Cerebellar cortex (tissue), 1 donor: ENCODE measurements around the gene RGR.
A peak's percentile ranks its signal among the peaks of the same experiment; 100 is the strongest.

Experiments used
- DNase-seq: peaks from one replicate; pipeline ENCODE4 v3.0.0-alpha.2; 2015; ENCODE audit warnings: low spot score

RGR gene

DNA sequence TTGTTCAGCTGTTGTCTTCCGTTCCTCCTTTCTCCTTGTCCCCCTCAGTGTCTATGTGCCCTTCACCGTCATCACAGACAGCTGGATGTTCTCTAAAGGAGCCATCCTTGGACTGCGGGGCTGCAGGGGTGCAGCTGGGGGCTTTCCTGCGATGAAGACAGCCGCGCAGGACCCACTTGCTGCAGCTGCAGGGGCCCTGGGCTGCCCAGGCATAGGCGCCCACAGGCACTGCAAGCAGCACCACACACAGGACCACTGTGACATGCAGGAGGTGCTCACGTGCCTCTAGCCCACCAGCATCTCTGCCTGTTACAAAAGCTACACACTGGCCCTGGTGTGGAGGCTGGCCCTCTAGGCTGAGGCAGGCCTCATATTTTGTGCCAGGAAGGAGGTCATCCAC lies 22.9 kb upstream of the RGR start:
- no peak for DNase-seq

DNA sequence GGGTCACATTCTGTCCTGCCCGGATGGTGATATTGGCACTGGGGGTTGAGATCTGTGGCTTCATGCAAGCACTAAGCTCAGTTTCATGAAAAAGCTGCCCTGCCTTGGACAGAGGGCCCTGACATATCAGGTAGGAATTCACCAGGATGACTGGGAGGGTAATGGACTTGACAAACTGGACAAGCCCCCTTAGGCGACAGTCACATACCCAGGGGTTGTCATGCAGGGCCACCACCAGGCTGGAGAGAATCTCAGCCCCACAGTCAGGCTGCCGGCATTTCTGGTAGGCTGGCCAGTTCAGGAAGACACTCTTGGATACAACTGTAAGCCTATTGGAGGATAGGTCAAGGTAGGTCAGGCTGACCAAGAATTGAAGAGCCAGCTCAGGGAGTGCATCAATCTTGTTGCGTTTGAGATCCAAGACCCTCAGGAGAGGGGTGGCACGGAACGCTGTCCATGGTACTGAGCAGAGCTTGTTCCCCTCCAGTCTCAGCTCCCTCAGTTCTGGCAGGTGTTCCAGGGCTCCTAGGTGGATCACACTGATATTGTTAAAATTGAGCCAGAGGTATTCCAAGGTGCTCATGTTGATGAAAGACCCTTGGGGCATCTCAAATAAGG lies 20.3 kb upstream of the RGR start:
- no peak for DNase-seq

DNA sequence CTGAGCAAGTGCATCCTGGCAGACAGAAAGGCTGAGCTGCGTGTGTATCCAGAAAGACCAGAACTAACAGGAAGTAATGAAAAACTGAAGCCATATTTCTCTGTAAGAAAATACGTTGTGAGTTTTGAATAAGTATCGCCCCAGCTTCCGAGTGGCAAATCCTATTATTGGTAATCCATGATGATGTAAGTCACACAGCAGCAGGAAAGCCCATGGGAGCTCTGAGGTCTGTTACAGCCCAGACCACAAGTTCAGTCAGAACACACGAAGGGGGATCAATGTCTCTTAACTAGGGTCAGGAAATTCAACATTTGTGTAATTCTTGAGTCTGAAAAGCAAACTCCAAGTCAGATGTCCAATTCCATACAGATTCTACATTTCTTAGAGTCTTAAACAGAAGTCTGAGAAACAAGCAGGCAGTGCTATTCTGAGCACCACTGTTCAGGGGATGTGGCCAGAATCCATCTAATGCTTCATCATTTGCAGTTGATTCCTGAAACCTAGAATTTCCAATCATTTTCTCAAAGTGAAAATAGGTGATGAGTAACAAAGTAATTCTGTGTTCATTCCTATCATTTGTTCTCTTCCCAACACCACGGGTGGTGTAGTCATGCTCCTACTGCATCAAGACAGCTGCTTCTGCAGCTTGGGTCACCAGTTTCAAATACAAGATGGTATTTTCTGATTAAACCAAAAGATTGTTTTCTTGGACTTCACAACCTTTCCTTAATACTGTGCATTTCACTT lies 19.3 kb upstream of the RGR start, which contains the start of gene LRIT2:
TSS of gene LRIT2 (minus strand) at position 118 of the 747 bp plus-strand sequence. CDS start at position 94, 24 bp downstream.
- no peak for DNase-seq

DNA sequence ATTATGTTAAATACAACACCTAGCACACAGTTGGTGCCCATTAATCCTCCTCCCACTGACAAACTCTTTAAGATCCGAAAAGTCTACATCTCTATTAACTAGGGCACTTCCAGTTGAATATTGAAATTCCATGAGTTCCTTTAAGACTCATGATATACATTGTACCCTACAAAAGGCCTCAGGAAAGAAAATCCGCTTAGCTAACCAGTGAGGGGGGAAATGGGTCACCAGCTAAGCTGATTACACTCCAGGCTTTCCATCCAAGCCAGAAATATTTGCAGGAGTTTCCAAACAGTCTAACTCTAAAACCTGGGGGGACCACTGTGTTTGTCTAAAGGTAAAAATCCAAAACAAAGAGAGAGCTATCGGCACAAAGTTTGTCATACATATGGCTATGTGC lies 18.2 kb upstream of the RGR start:
- DNase-seq = no peak

DNA sequence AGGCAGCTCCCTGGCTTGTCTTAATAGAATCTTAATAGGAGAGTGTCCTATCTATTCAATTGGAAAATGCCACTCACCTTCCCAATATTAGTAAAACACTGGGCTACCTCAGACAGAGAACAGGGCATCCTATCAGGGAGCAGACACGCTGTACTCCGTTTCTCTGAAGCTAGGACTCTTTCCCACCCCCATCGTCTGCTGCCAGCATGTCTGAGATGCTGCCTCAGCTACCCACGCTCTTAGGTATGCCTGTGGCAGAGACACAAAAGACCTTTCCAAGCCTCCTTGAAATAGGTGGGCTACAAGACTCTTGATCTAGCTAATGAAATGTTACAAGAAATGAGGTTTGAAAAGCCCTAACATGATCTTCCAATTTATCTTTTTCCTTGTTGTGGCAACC lies 17.0 kb upstream of the RGR start:
- no peak for DNase-seq

DNA sequence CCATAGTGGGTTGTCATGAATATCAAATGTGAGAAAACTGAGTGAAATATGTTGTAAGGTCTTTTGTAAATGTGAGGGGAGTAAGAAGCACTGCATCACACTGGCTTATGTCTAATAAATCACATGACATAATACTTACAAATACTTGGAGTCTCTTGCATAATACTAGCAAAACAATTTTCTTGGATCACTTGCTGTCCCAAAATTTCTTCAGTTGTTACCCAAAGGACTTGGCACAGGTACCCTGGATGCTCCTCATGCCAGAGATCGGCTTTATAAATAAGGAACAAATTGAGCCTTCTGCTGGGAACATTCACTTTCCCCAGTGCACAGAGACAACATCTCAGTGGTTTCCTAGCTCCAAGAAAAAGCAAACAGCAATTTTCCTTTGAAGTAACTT lies 14.5 kb upstream of the RGR start:
- no peak for DNase-seq

DNA sequence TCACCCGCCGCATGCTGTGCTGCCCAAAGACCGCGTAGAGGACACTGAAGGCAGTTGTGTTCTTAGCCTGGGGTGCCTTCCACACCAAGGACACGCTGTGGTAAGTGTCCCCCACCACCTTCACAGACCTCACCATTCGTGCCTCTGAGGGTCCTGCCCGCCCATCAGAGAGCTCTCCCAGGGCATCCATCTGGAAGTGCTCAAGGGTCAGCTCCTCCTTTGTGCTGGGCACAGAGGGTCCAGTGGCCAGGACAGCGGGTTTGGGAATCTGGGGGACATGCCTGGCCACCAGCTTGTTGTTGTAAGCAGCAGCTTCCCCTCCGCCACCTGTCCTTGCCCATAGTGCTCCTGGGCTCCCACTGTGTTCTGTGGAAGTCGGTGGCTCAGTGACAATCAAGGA lies 12.5 kb upstream of the RGR start:
- DNase-seq = no peak

DNA sequence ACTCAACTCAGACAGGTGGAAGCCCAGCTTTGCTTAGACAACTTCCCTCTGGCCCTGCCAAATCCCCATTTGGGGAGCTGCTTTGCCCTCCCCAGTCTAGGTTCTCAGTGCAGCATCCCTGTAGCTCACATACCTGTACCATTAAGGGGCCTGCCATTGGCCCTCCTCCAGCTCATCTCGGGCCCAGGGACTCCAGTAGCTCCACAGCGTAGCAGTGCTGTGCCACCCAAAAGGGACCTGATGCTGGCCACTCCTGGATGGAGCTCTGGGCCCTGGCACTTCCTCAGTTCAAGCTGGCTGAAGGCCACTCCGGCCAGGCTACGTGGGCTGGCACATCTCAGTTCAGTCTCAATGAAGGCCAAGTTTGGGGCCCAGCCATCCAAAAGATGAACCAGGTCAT lies 10.9 kb upstream of the RGR start:
- DNase-seq = no peak

DNA sequence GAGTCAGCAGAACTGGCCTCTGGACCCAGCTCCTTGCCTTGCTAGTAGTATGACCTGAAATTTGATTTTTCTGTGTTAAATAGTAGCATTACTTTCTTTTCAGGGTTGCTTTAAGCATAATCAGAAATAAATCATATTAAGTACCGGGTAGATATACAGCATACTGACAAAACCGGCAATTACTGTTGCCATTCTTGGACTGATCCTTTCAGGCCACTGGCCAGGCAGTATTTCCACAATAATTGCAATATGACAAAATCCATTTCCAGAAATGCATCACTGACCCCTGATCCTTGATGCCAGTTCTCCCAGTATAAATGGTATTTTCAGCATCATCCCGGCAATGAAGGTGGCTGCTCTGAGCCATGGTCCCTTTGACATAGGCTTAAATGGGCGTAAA lies 10.4 kb upstream of the RGR start:
- no peak for DNase-seq

DNA sequence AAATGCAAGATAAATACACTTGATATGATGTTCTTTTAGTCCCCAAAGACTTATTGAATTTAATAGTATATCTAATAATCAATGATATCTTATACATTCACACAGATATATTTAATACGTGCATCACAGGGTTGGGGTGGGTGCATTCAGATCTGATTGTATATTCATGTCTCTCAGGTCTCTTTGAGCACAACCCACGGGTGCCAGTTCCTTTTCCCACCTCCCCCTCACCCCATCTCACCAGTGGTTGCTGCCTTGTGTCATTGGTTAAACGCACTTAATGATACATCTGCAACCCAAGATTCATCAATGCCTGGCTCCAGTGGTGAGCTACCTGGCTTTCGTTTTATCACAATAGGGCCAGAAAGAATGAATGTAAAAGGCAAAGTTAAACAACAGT lies 9.8 kb upstream of the RGR start:
- no peak for DNase-seq

DNA sequence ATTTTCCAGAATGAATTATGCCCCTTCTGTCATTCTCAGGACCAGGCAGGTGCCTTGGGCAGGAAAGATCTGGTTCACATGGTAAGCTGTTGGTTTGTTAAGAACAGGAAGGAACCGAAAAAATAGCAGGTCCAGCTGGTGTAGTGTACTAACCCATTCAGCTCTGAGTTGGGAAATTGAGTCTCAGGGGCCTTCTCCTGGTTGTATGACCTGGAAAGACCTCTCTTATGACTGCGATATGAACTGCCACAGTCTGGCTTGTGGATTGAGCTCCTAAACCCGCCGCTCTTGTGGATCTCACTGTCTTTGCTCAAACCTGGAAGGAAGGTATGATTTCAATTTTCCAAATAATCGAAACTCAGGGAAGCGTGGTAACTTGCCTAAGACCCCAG lies 8.1 kb upstream of the RGR start:
- DNase-seq = no peak

DNA sequence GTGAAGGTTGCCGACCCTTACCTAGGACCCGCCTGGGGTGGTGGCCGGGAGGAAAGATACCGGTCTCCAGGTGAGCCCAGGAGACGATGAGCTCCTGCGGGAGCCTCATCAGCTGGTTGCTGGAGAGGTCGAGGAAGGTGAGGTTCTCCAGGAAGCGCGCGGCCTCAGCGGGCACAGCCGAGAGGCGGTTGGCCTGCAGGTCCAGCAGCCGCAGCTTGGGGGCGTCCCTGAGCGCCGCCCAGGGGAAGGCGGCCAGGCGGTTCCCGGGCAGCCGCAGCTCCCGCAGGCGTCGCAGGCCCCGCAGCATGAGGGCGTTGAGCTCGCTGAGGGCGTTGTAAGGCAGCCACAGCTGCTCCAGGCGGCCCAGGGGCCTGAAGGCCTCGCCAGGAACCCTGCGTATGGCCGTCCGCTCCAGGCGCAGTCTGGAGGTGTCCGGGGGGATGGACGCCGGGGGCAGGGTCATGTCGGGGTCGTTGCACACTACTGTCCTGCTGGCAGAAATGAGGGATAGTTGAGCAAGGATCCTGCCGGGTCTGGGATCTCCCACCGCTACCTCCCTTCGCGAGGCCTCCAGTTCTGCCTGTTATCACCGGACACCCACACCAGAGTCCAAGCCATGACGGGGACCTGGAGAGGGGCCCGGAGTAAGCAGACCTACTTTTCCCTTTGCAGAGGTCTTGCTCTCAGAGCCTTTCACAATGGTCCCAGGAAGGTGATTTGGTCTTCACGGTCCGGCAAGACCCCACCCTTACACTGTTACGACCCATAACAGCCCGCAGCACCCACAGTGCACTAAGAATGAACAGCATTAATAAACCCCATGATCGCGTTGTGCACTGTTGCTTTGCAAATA lies 7.4 kb upstream of the RGR start:
- DNase-seq = no peak

DNA sequence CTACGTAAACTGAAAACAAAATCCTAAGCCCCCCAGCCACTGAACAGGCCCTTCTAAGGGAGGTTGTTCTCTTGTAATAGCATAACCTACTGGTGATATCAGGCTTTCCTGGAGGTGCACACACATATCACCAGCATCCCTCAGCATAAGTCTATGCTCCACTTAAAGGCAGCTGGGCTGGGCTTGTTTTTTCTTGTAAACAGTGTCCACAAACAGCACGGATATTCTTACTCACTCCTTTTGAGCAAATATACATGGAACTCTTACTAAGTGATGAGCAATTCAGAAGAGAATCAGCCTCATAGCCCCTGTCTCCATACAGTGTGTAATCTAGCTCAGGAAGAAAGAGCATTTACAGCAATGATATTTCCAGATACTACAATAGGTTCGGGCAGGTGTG lies 5.9 kb upstream of the RGR start:
- no peak for DNase-seq

DNA sequence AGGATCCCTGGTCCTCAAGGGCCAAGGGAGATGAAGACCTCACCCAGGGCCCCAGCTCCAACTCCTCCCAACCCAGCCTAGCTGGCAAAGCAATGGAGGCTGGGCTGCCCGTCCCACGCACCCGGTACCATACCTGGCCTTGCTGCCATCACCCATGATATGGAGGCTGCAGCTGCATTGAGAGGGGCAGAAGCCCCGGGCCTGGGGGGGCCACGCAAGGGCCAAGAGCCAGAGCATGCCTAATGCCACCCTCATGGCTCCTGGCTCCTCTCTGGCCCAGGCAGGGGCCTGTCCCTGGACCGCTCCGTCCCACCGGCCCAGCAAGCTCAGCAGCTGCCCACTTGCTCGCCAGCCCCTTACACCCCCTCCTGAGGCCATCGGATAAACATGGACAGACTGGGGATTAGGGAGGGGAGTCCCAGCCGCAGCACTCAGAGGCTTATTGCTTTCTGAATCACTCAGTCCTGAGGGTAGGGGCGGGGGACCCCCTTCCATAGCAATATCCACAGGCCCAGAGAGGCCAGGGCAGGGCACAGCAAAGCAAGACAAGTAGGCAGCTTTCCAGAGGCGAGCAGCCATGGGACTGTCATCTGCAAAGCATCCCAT lies 3.6 kb upstream of the RGR start, which contains the start of gene LRIT1:
TSS of gene LRIT1 (minus strand) at position 362 of the 606 bp plus-strand sequence. CDS start at position 255, 107 bp downstream.
- DNase-seq = no peak

DNA sequence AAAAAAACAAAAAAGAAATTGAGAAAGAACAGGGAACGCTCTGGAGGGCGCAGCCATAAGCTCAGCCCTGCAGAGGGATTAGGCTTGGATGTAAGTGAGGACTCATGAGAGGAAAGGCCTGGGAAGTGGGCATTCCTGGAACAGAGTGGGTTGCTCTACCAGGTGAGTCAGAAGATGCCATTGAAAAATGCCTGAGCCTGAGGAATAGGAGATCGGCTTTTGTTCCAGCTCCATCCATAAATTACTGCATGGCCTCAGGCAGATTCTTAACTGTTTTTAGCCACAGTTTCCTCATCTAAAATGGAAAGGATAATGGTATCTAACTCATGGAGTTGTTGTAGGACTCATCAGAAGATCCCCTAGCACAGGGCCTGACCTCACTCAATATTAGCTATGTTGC lies 1.1 kb upstream of the RGR start:
- DNase-seq = no peak

DNA sequence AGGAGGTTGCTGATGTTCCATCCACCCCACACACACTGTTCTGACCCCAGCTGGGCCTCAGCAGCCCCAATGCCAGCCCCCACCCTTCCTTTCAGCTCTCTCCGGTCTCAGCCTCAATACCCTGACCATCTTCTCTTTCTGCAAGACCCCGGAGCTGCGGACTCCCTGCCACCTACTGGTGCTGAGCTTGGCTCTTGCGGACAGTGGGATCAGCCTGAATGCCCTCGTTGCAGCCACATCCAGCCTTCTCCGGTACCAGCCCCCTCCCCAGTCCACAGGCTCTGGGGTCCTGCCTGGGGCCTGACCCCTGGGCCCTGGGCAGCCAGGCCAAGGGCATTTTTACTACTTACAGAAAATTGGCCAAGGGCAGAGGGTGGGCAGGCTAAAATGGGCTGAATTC lies 2.6 kb downstream of the RGR start:
- DNase-seq = no peak

DNA sequence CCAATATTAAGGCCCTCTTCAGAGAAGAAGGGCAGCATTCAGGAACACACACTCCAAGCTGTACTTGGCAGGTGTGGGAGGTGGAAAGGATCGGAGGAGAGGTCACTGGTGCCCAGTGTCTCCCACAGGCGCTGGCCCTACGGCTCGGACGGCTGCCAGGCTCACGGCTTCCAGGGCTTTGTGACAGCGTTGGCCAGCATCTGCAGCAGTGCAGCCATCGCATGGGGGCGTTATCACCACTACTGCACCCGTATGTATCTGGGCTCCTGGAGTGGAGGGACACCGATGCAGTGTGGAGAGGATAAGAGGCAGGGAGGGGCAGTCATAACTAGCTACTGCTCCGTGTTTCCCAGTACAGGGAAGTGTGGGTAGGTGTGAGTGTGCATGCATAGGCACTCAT lies 3.9 kb downstream of the RGR start:
- no peak for DNase-seq

DNA sequence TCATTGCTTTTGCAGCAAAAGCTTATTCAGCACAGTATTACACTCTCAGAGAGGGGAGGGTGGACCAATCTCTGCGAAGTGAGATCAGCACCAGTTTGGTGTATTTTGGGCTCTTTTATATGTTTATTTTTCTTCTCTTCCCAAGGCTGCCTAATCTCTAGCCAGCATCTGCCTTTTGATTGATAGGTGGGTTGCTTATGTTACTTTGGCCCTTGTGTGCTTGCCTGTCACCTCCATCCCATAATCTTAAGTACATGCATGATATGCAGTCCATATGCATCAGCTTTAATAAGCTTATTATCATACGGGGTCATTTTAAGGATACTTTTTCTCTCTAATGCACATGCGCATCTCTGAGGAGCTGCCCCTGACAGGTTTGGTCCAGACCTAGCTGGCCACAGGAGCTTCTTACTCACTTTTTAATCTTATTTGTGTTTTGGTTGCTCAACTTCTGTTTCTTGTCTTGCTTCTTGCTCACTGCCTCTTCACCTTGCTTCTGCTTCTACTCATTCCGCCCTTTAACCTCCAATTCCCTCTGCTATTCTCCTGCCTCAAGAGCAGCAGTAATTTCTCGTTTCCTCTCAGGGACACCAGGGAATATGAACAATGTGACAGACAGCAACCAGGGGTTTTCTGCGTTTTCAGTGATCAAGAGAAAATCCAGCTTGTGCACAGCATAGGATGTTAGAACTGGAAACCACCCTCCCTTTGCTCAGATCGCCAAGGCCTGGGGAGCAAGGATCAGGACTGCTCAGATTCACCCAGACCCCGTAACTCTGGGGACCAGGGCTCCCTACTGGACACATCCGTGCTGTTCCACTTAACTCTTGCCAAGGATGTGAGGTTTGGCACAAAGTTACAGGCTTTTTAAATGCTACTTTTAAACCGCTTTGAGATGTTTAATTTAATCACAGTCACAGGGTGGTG lies 10.0 kb downstream of the RGR start:
- DNase-seq = no peak

DNA sequence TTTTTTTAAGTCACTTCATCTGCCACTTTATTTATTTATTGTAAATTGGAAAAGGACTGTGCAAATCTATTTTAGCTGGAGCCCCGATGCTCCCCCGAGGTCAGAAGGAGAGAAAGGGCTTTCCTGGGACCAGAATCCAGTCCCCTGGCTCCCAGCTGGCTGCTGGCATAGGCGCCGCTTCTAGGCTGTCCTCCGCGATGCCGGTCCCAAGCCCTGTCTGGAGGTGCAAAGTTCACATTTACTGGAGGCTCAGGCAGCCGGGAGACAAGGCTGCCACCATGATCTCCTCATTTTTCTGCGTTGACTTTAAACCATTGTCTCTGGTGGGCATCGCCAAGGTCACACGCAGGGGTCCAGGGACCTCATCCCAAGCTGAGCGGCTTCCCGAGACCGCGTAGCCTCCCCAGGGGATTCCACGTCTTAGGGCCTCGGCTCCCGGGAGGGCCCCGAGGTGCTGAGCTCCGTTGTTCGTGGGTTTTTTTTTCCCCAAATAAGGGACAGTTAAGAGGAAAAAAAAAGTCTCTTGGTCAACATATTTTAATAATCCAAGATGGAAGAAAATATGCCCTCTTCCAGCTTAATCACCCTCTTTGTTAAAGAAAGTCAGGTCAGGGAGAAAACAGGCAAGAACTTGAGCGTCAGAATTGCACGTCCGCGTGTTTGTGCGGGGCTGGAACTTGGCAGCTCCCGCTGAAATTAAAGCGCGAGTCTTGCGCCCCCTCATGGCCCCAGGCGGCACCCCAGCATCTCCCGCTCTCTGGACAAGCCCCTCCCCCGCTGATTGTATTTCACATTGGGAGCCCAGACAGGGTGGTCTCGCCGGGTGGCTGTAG lies 11.9 kb downstream of the RGR start:
- peak; percentile 21 for DNase-seq

DNA sequence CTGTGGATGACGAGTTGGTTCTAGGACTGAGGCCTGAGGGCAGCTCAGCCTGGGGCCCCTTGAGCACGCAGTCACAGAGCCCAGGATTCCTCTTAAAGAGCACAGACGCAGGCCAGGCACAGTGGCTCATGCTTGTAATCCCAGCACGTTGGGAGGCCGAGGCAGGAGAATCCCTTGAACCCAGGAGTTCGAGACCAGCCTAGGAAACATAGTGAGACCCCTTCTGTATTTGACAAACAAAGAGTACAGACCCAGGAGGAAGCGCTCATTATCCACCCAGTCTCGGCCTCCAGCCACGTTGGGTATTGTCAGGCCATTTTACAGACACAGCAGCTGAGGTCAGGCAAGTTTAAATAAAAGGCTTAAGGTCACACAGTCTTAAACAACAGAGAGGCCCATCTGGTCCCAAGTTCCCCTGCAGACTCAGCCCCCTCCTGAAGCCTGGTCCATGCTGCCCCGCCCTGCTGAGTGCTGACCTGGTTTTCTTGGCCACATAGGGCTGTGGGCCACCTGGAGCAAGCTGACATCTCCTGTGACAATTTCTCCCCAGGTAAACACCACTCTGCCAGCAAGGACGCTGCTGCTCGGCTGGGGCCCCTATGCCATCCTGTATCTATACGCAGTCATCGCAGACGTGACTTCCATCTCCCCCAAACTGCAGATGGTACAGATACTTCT lies 12.6 kb downstream of the RGR start:
- peak; percentile 65 for DNase-seq
